ENCODE data around the gene MIDN. TPM values are rescaled to one million over a fixed set of nuclear protein-coding genes. Genes with fewer than 3 reads are reported as not detected.
A peak's percentile ranks its signal among the peaks of the same experiment; 100 is the strongest.

Gene MIDN
- total RNA-seq, 2 donors from 2014 or later, result 87.1 to 113 TPM

DNA sequence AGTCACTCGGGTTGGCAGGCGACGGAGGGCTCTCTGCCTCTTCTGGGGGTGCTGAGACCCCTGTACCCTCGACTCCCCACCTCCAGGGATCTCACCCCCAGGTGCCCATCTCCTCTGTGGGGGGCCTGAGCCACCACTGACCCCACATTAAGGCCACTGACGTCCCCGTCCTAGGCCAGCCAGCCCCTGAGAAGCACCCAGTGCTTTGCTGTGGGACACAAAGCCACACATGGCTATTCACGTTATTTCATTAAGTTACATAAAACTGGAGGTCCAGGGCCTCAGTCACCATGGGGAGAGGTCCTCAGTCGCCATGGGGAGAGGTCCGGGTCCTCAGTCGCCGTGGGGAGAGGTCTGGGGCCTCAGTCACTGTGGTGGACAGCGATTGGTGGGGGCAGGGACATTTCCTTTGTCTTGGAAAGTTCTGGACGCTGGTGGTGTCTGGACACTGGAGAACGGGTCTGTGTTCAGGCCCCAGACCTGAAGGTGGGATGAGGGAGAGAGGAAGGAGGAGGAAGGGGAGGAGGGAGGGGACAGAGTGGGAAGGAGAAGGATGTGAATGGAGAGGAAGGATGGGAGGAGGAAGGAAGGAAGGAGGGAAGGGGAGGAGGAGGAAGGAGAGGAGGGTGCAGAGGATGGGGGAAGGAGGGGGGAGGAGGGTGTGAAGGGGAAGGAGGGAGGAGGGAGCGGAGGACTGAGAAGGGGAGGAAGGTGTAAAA is 33.3 kb downstream of the MIDN start:
- H3K27ac Mint-ChIP-seq, result no peak overlapping the region
- peaks cover 2% of the 10 kb centered on the region for H3K36me3 Mint-ChIP-seq (ENCODE audit: low read depth)
- DNase-seq (no peak), ATAC-seq (no peak)
- no peak overlapping the region for H3K4me3 Mint-ChIP-seq
- peaks cover 15% of the 10 kb centered on the region for H3K4me1 Mint-ChIP-seq
- peaks cover 17% of the 10 kb centered on the region for H3K27me3 Mint-ChIP-seq
- H3K9me3 ChIP-seq (ENCODE audit: control insufficient read depth, low read length, poor library complexity, severe bottlenecking), result no peaks in the 10 kb centered on the region

DNA sequence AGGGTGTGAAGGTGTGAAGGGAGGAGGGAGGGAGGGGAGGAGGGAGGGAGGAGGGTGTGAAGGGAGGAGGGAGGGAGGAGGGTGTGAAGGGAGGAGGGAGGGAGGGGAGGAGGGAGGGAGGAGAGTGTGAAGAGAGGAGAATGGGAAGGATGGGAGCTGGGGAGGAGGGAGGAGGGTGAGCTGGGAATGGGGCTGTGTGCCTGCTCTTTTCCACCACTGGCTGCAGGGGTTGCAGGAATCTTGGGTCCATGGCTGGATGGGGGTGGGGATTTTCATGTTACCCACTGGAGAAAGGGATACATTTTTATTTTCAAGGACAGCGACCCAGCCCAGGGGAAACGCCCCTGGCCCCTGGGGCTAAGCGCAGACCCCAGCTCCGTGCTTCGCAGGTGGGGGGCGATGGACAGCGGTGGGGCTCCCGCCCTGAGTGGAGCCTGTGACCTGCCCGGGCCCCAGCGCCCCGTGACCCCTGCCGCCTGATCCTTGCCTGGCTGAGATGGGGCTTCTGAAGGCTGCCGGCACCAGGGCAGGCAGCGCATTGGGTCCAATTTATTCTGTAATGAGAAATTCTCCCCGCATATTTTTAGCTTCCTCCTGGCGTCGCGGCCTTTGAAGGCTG is 34.3 kb downstream of the MIDN start:
- Mint-ChIP-seq H3K4me1 (peaks cover 13% of the 10 kb centered on the region), H3K27ac (no peak overlapping the region), H3K27me3 (peaks cover 17% of the 10 kb centered on the region), H3K4me3 (no peak overlapping the region), H3K36me3 (ENCODE audit: low read depth) (peaks cover 2% of the 10 kb centered on the region)
- ATAC-seq, result no peak
- no peak for DNase-seq
- no peaks in the 10 kb centered on the region for H3K9me3 ChIP-seq (ENCODE audit: control insufficient read depth, low read length, poor library complexity, severe bottlenecking)

DNA sequence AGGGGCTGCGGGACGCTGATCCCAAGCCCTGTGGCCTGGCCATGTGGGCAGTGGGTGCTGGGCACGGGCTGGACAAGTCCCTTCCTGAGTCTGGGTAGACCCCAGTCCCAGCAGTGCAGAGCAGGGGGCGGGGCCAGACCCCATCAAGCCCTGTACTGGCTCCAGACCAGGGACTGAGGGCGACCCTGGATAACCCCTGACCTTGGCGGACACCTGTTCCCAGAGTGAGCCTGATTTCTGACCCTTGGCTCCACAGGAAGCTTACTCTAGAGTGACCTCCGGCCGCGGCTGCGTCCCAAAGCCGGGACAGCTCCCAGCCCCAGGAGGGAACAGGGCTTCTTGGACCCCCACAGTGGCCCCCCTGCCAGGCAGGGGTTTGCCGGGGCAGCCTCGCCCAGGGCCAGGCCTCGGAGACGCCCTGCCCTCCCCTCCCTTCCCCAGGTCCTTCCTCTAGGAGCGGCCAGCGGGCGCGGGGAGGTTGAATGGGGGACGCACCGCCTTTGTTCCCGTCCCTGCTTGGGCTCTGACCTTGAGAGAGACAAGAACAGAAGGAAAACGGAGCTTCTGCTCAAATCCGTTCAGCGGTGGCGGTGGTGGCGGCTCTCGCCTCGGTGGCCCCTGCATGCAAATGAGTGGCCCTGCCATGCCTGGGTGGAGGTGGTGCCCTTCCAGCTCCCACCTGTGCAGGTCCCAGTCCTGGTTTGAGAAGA is 35.0 kb downstream of the MIDN start:
- Mint-ChIP-seq H3K4me1 (peaks cover 13% of the 10 kb centered on the region), H3K27ac (no peak overlapping the region), H3K36me3 (ENCODE audit: low read depth) (peaks cover 2% of the 10 kb centered on the region), H3K27me3 (peaks cover 17% of the 10 kb centered on the region), H3K4me3 (no peak overlapping the region)
- DNase-seq (no peak), ATAC-seq (no peak)
- no peaks in the 10 kb centered on the region for H3K9me3 ChIP-seq (ENCODE audit: control insufficient read depth, low read length, poor library complexity, severe bottlenecking)

DNA sequence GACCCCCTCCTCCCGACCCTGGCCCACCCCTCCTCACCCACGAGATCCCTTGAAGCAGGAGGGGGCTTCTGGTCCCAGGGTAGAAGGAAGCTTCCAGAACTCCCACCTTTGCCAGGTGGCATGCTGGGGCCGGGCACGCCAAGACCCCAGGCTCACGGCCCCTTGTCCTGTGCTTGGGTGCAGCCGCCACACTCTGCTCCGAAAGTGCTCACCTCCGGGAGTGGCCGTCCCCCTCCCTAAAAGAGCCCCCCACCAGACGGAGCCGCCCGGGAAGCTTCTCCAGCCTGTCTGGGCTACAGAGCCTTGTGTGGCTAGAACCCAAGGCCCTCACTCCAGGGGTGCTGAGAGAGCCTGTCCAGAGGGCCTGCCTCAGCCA is 35.5 kb downstream of the MIDN start:
- H3K4me3 Mint-ChIP-seq, result peak overlapping the region; percentile 81
- peaks cover 13% of the 10 kb centered on the region for H3K4me1 Mint-ChIP-seq
- H3K9me3 ChIP-seq (ENCODE audit: control insufficient read depth, low read length, poor library complexity, severe bottlenecking), result no peaks in the 10 kb centered on the region
- H3K27ac Mint-ChIP-seq, result no peak overlapping the region
- ATAC-seq (no peak), DNase-seq (no peak)
- peaks cover 2% of the 10 kb centered on the region for H3K36me3 Mint-ChIP-seq (ENCODE audit: low read depth)
- H3K27me3 Mint-ChIP-seq, result peaks cover 17% of the 10 kb centered on the region

DNA sequence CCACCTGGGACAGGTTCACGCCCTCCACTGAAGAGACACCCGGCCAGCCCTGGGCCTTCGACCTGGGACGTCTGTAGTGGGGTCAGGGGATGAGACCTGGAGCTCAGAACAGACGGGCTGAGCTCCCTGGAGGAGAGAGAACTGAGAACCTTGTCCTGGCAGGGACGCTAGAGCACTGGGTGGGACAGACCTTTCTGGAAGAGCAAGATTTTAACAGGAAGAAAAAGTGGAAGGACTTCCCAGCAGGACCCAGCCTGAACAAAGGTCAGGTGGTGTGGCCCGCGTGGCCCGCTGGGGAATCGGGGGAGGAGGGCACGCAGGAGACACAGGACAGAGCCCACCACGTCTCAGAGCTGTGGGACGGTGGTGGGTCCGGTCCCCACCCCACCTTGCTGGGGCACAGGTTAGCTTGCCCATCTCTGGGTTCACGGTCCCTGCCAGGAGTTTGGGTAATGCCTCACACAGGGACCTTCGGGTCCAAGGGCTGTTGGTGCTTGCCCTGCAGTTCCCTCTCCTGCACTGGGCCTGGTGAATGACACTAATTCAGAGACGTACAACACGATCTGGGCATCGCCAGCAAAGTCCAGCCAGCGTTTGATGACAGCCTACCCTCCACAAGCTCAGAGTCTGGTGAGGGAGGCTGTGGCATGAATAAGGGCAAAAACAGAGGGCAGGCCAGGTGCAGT is 36.1 kb downstream of the MIDN start:
- DNase-seq, result no peak
- no peaks in the 10 kb centered on the region for H3K9me3 ChIP-seq (ENCODE audit: control insufficient read depth, low read length, poor library complexity, severe bottlenecking)

DNA sequence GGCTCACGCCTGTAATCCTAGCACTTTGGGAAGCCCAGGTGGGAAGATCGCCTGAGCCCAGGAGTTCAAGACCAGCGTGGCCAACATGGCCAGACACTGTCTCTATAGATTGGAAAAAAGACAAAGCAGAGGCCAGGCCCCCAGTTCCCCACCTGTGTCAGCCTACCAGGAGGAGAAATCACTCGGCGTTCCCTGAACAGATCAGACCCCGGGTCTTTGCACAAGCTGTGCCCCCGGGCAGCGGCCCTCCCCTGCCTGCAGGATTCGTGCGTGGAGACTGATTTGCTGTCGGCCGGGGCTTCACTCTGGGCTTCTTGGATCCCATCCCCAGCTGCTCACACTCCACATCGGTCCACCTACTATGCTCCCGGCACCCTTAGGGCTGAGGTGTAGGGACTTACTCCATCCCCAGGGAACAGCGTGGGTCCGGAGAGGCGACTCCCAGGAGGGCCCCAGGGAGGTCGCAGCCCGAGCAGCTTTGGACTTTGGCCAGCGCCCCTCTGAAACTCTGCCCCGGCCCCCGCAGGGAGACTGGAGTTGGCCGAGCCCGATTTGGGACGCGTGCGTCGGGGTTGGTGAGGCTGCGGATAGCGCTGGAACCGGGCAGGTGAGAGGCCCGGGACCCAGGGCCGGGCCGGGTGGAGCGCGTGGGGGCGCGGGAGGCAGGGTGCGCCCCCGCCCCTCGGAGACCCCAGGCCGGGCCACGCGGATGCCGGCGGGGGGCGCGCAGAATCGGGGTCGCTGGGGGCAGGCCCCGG is 36.8 kb downstream of the MIDN start:
- no peaks in the 10 kb centered on the region for H3K9me3 ChIP-seq (ENCODE audit: control insufficient read depth, low read length, poor library complexity, severe bottlenecking)
- H3K4me1 Mint-ChIP-seq, result peaks cover 8% of the 10 kb centered on the region
- H3K36me3 Mint-ChIP-seq (ENCODE audit: low read depth), result peaks cover 2% of the 10 kb centered on the region
- DNase-seq, result no peak
- no peak for ATAC-seq
- peak overlapping the region; percentile 57 for H3K4me3 Mint-ChIP-seq
- peaks cover 17% of the 10 kb centered on the region for H3K27me3 Mint-ChIP-seq
- H3K27ac Mint-ChIP-seq, result no peak overlapping the region

More for the DNA sequence above, 36.1 kb downstream of the MIDN start:
- no peak for ATAC-seq
- H3K36me3 Mint-ChIP-seq (ENCODE audit: low read depth), result peaks cover 2% of the 10 kb centered on the region
- peaks cover 17% of the 10 kb centered on the region for H3K27me3 Mint-ChIP-seq
- H3K4me3 Mint-ChIP-seq, result peak overlapping the region; percentile 81
- no peak overlapping the region for H3K27ac Mint-ChIP-seq
- peaks cover 13% of the 10 kb centered on the region for H3K4me1 Mint-ChIP-seq

DNA sequence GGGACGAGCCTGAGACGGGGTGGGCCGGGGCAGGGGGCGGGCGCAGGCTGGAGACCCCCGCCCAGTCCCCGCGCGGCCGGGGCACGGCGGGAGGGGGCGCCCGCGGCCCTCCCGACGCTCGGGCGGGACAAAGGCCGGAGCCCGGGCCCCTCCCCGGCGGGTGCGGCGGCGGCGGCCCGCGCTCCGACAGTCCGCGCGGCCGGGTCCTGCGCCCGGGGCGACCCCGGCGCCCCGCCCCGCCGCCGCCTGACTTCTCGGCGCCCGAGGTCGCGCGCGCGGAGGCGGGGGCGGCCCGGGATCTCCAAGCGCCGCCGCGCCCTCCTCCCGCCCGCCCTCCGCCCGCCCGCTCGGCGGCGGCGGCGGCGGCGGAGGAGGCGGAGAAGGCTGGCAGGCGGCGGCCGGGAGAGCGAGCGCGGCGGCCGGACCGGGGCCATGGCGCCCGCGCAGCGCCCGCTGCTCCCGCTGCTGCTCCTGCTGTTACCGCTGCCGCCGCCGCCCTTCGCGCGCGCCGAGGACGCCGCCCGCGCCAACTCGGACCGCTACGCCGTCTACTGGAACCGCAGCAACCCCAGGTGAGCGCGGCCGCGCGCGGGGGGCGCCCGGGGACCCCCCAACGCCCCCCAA is 37.5 kb downstream of the MIDN start, which contains the start of gene EFNA2:
Gene EFNA2, plus strand, starts transcription at position 137 of the 624 bp plus-strand sequence. Its CDS starts 296 bp downstream, at position 433.
- peaks cover 17% of the 10 kb centered on the region for H3K27me3 Mint-ChIP-seq
- no peak for DNase-seq
- H3K4me1 Mint-ChIP-seq, result peaks cover 6% of the 10 kb centered on the region
- no peaks in the 10 kb centered on the region for H3K9me3 ChIP-seq (ENCODE audit: control insufficient read depth, low read length, poor library complexity, severe bottlenecking)
- no peak for ATAC-seq
- peaks cover 2% of the 10 kb centered on the region for H3K36me3 Mint-ChIP-seq (ENCODE audit: low read depth)
- H3K27ac Mint-ChIP-seq, result no peak within 1 kb of the TSS
- H3K4me3 Mint-ChIP-seq, result peak within 1 kb of the TSS; percentile 79

DNA sequence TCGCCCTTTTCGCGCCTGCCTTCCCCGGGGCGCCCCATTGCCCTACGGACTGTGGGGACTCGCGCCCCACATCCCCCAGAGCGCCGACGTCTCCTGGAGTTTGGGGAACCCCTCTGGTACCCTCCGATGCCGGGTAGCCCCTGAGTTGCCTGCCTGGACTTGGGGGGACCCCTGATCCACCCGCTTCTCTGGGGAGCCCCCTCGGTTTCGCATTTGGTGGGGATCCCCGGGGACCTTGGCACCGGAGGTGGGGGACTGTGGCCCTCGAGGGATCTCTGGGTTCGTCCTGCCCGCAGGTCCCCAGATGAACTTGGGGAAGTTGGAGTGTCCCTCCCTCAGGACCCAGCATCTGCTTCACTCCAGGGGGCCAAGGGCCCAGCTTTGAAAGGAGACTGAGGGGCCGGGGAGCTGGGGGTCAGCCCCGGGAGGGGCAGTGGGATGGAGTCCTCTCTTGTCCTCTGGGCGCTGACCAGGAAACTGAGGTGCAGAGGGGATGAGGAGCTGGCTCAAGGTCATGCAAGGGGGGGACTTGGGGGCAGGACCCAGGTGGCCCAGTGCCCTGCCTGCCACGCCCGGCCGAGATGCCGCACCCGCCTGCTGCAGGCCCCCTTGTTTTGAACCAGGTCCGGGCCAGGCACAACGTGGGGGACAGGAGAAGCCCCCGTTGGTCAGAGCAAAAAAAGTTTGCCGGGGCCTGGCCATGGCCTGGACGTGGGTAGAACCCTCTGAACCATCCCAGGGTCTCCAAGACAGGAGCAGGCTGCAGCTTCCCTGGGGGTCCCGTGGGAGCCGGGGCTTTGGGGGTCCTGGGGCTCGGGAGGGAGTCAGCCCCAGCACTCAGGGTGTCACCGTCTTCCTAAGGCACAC is 38.3 kb downstream of the MIDN start:
- ATAC-seq (no peak), DNase-seq (no peak)
- peak overlapping the region; percentile 79 for H3K4me3 Mint-ChIP-seq
- peaks cover 2% of the 10 kb centered on the region for H3K36me3 Mint-ChIP-seq (ENCODE audit: low read depth)
- no peaks in the 10 kb centered on the region for H3K9me3 ChIP-seq (ENCODE audit: control insufficient read depth, low read length, poor library complexity, severe bottlenecking)
- peaks cover 6% of the 10 kb centered on the region for H3K4me1 Mint-ChIP-seq
- peaks cover 17% of the 10 kb centered on the region for H3K27me3 Mint-ChIP-seq
- no peak overlapping the region for H3K27ac Mint-ChIP-seq

DNA sequence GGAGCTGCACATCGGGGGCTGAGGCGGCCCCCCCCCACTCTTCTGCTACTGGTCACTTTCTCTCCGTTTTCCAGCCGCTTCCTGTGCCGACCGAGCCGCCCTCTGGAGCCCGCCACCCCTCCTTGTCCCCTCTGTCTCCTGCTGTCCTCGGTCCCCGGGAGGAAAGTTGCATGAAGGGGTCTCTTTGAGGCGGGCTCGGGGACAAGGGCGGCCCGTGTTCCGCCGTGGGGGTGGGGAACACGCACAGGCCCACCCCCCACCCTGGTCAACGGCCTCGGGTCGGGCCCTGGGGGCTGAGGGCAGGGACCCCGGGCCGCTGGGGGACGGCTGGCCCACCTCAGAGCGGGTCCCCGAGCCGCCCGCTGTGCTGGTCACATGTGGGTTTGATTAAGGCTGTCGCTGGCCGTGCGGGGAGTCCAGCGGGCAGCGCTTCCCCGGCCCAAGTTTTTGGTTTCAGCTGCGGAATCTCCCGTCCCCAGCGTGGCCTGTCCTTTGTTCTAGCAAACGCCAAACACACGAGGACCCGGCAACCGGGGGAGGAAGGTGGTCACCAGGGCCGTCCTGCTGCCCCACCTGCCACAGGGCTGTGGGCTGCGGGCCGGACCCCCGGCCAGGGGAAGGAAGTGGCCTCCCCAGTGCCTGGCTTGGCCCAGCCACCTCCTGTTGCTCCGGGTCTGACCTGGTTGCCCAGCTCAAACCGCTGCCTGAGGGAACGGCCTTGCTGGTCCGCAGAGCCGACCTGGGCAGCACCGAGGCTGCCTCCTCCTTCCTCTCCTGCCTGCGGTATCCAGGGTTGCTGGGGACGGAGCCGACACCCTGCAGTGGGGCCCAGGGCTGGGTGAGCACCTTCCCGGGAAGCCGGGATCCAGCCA is 39.2 kb downstream of the MIDN start:
- ATAC-seq (no peak), DNase-seq (no peak)
- H3K9me3 ChIP-seq (ENCODE audit: control insufficient read depth, low read length, poor library complexity, severe bottlenecking), result no peaks in the 10 kb centered on the region
- Mint-ChIP-seq H3K4me3 (peak overlapping the region; percentile 62), H3K27ac (no peak overlapping the region), H3K36me3 (ENCODE audit: low read depth) (peaks cover 5% of the 10 kb centered on the region), H3K27me3 (peaks cover 24% of the 10 kb centered on the region), H3K4me1 (peaks cover 10% of the 10 kb centered on the region)

DNA sequence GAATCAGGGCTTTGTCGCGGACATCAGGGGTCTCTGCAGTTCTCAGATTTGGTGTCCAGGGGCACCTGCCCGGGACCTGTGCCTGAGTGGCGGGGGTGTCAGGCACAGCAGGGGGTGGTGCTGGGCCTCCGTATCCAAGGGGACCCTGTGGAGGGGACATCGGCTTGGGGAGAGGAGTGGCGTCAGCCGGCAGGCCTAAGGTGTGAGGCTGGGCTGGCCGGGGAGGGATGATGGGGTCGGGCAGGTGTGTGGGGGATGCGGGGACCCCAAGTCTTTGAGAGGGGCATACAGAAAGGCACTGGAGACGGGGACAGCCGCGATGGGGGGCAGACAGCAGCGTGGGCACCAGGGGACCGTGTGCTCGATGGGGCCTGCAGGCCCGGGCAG is 39.8 kb downstream of the MIDN start:
- no peaks in the 10 kb centered on the region for H3K9me3 ChIP-seq (ENCODE audit: control insufficient read depth, low read length, poor library complexity, severe bottlenecking)
- ATAC-seq, result no peak
- DNase-seq, result no peak
- no peak overlapping the region for H3K27ac Mint-ChIP-seq
- H3K36me3 Mint-ChIP-seq (ENCODE audit: low read depth), result peaks cover 5% of the 10 kb centered on the region
- no peak overlapping the region for H3K4me3 Mint-ChIP-seq
- H3K27me3 Mint-ChIP-seq, result peaks cover 27% of the 10 kb centered on the region
- H3K4me1 Mint-ChIP-seq, result peaks cover 10% of the 10 kb centered on the region
